HL-60/S4 (cell line): Measurements from ENCODE around the gene PTPA.

ENCODE experiments used
- in situ Hi-C: fragments of 300-500 bp; cut with MboI; formaldehyde crosslinking; loops from 2 replicates; pipeline ENCODE4 v1.14.3; 2022; ENCODE audit warnings: low sequenced_read_pairs

PTPA gene

GRCh38 chr9:129136446-129137035, 25.3 kb downstream of the PTPA start:
- in situ Hi-C loops, result loop anchor here (10.0 kb wide), 1 partner anchor 648 kb away; no protein-coding TSS in a partner anchor

GRCh38 chr9:129137292-129138143, 26.3 kb downstream of the PTPA start:
- in situ Hi-C loops, result loop anchor here (10.0 kb wide), 1 partner anchor 647 kb away; no protein-coding TSS in a partner anchor

GRCh38 chr9:129138144-129138462, 26.9 kb downstream of the PTPA start:
- in situ Hi-C loops, result loop anchor here (10.0 kb wide), 1 partner anchor 647 kb away; no protein-coding TSS in a partner anchor

DNA sequence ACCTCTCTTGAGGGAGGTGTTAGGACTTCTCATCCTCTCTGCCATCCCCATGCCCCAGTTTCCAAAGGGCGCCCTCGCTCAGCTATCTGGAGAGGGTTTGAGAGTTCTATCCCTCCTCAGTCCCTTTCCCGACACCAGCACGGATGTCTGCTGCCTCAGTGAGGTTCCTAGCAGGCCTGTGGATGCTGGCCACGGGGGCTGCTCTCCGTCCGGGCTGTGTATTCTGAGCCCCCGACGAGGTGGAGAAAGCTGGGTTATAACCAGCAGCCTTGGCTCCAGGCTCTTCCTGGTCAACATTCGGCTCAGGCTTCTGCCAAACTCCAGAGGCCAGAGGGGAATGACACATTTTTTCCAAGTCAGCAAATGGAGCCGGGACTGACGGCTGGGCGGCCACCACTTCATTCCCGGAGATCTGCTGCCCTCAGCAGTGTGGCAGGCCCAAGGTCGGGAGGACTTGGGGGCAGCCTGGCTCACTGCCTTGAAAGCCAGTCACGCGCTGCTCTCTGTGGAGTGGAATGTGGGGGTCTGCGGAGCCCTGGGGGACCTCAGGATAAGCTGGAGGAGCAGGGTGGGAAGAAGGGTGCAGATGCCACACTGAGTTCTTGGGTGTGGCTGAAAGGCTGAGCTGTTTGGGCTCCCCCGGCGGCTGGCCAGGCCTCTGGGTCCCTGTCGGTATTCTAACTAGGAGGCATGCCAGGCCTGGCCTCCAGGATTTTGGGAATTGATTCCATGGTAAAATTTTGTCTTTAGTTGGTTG, 27.4 kb downstream of the PTPA start:
- in situ Hi-C loops, result loop anchor here (10.0 kb wide), 1 partner anchor 646 kb away; no protein-coding TSS in a partner anchor

GRCh38 chr9:129139233-129139992, 28.2 kb downstream of the PTPA start:
- in situ Hi-C loops, result loop anchor here (10.0 kb wide), 1 partner anchor 645 kb away; no protein-coding TSS in a partner anchor

DNA sequence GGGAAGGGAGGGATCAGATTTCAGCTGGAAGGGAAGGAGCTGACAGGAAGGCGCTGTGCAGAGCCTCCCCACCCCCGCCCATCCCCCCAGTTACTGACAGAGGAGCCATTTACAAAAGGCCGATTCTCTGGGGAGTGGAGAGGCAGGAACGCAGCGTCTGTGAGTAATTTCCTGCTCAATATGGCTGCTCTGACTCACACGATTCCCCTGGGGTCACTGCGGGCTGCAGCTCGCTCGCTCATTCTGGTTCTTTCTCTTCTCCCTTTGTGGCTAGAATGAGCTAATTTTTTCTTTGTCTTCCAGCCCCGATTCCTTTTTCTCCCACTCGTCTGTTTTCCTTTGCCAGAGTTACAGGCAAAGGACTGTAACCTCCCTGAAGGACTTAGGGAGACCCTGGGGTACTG, 28.8 kb downstream of the PTPA start:
- in situ Hi-C loops, result loop anchor here (10.0 kb wide), 1 partner anchor 645 kb away; no protein-coding TSS in a partner anchor

GRCh38 chr9:129140397-129141065, 29.3 kb downstream of the PTPA start:
- in situ Hi-C loops, result no loop called here

DNA sequence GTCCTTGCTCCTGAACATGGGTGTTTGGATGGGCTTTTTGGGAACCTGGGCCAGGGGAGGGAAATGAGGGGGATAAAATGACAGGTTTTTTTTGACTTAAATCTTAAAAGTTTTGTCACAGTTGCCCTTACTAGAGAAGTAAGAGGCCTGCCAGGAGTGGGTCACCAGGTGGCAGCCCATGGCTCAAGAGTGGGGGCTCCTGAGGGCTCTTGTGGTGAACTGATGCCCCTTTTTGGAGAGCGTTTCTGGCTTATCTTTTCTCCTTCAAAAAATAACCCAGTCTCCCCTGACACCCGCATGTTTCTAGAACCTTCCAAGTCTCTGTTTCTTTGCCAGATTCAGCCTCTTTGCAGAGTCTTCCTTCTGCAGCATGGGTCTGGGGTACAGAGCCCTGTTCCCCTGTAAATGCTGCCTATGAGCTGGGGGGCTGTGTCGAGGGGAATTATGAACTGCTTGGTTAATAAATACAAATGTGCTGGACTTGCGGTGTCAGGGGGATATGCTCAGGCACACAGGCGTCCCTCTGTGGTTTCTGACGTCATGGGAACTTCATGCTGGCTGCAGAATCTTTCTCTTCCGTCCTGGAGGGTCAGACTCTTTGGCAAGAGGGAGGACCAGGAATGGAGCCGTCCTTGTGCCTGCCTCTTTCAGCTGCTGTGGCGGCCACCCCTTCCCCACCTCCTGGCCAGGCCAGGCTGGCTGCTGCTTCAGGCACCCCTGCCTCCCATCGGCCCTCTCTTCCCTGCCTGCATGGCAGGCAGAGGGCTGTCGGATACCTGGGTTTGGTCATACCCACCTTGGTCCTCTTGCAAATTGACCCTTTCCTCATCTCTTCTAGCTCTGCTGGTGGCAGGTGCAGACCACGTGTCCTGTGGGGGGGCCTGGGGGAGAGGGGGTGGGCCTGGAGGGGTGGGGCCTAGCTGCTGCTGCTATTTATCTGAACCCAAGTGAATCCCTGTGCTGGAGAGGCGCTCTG, 30.1 kb downstream of the PTPA start:
- in situ Hi-C loops, result no loop called here

DNA sequence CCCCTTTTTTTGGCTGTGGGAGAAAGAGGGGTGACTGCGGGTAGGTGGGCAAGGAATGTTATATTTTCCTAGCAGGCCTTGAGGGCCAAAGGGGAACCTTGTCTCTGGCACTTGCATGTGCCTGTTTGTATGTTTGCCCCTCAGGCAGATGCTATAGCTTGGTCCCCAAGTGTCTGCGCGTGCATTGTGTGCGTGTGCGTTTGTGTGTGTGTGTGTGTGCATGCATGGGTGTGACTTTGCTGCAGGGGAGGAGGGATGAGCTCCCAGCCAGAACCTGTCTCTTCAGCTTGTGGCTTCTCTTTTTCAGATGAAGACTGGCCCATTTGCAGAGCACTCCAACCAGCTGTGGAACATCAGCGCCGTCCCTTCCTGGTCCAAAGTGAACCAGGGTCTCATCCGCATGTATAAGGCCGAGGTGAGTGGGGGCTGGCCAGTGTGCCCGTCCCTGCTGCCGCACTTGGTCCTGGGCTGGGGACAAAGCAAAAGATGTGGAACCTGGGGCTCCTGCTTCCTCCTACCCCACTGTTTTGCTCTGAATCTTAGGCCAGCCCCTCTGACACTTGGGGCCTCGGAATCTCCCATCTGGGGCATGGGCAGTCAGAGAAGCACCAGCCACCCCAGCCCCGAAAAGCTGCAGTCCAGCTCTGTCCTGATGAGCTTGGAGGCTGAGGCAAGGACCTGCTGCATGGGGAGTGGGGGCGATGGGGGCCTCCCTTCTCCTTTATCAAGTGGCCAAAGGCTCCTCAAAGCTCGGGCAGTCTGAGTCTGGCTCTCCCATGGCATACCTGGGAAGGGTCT, 31.1 kb downstream of the PTPA start:
- in situ Hi-C loops, result no loop called here

DNA sequence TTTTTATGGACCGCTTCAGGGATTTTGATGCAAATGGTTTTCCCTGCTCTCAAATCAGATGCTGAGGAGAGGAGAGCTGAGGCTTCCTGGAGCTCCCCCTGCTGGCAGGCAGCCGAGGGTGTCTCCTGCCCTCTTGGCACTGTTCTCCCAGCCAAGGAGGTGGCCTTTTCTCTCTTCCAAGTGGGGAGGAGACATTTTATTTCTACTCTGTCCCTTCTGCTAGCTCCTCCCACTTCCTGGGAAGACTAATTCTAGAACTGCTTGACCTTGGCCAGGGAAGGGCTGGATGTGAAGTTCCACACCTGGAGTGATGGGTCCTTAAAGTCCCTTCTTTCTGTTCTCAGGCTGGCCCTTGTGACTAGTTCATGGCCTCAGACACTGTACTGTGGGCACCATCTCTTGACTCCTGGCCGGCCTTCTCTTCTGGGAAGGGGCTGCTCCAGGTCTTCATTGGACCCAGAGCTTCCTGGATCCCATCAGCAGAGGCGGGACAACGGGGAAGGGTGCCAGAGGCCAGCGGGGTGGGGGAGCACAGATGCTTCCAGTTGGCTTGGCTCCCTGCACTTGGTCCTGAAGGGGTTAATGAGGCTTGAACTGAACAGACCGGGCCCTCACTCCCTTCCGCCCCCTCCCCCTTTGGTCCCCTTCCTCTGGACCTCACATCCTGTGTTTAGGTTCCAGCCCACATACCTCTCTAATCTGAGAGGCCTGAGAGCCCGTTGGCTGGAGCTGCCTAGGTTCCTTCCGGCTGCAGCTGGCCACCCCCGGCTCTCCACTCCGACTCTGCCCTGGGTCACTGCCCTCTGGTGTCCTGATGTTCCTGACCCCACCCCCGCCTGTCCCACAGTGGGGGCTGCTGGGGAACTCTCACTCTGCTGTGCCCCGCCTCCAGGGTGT, 32.1 kb downstream of the PTPA start:
- in situ Hi-C loops, result no loop called here

- in situ Hi-C loops, result no loop called here
Observed at GRCh38 chr9:129145316-129145715, 34.1 kb downstream of the PTPA start.

DNA sequence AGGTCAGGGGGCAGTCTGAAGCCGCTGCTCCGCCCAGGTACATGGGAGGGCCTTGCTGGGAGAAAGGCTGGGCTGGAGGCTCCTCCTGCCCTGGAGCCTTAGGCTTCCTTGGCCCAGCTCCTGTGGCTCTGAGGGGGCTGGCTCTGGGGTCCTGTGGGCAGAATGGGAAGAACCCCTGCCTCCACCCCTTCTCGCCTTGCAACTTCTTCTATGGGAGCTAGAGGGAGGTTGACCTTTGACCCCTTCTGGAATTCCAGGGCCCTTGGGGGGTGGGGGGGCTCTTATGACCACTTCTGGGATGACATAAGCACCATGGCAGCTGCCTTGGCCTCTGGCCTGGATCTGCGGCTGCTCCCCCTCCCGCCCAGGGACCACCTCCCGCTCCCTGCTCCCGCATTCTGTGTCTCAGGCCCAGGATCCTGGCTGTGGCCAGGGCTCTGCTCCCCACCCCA, 34.7 kb downstream of the PTPA start:
- in situ Hi-C loops, result no loop called here

- in situ Hi-C loops, result no loop called here
Observed at GRCh38 chr9:129146441-129146941, 35.3 kb downstream of the PTPA start.

- in situ Hi-C loops, result no loop called here
Observed at GRCh38 chr9:129148463-129149204, 37.4 kb downstream of the PTPA start.

GRCh38 chr9:129149442-129149841, 38.2 kb downstream of the PTPA start:
- in situ Hi-C loops, result no loop called here

GRCh38 chr9:129150122-129150521, 38.9 kb downstream of the PTPA start:
- in situ Hi-C loops, result no loop called here
